ENCODE data around the gene OR11H12. TPM values are rescaled to one million over a fixed set of nuclear protein-coding genes. Genes with fewer than 3 reads are reported as not detected.
"Not testable (repeated sequence)": the region's sequence is repeated elsewhere in the genome, so short reads cannot be mapped to it uniquely, and the experiment has no call there.

OR11H12 gene
- polyA plus RNA-seq (2013, experiment 1 of 2) = not detected
- polyA plus RNA-seq (2013, experiment 2 of 2) = not detected

- H3K9me3 ChIP-seq (ENCODE audit: control insufficient read depth, low read length); H3K4me1 ChIP-seq (ENCODE audit: control insufficient read depth, insufficient read depth, low read length, poor library complexity, severe bottlenecking); H3K36me3 ChIP-seq (ENCODE audit: control insufficient read depth, insufficient read depth, low read length); H3K27ac ChIP-seq (ENCODE audit: low read depth, low read length, severe bottlenecking); H3K4me3 ChIP-seq (ENCODE audit: extremely low read depth, insufficient read depth, low read length, poor library complexity, severe bottlenecking): not testable (repeated sequence)
- WGBS, 2 experiments (ENCODE audit: insufficient coverage in 2 of 2) = no CpG with 5 or more reads among the region's 3 CpGs
Observed at GRCh38 chr14:18600817-18601216, at the start of gene OR11H12. OR11H12 (plus strand) TSS chr14:18601117; CDS start chr14:18601117, 0 bp downstream.

GRCh38 chr14:18582908-18583307 is 18.0 kb upstream of the OR11H12 start:
- not testable (repeated sequence) for H3K4me3 ChIP-seq (ENCODE audit: extremely low read depth, insufficient read depth, low read length, poor library complexity, severe bottlenecking); H3K36me3 ChIP-seq (ENCODE audit: control insufficient read depth, insufficient read depth, low read length); H3K27ac ChIP-seq (ENCODE audit: low read depth, low read length, severe bottlenecking); H3K4me1 ChIP-seq (ENCODE audit: control insufficient read depth, insufficient read depth, low read length, poor library complexity, severe bottlenecking); H3K9me3 ChIP-seq (ENCODE audit: control insufficient read depth, low read length)
- WGBS, 2 experiments (ENCODE audit: insufficient coverage in 2 of 2) = 86 to 90% methylated on average over 2 to 5 of the region's 31 CpGs

GRCh38 chr14:18626610-18627213 is 25.8 kb downstream of the OR11H12 start:
- WGBS, 2 experiments (ENCODE audit: insufficient coverage in 2 of 2) = no CpG with 5 or more reads among the region's 32 CpGs
- not testable (repeated sequence) for H3K4me1 ChIP-seq (ENCODE audit: control insufficient read depth, insufficient read depth, low read length, poor library complexity, severe bottlenecking); H3K36me3 ChIP-seq (ENCODE audit: control insufficient read depth, insufficient read depth, low read length); H3K9me3 ChIP-seq (ENCODE audit: control insufficient read depth, low read length); H3K4me3 ChIP-seq (ENCODE audit: extremely low read depth, insufficient read depth, low read length, poor library complexity, severe bottlenecking); H3K27ac ChIP-seq (ENCODE audit: low read depth, low read length, severe bottlenecking)

GRCh38 chr14:18636066-18636465 is 35.1 kb downstream of the OR11H12 start:
- no CpG with 5 or more reads among the region's 11 CpGs for WGBS, 2 experiments (ENCODE audit: insufficient coverage in 2 of 2)
- not testable (repeated sequence) for H3K36me3 ChIP-seq (ENCODE audit: control insufficient read depth, insufficient read depth, low read length); H3K4me3 ChIP-seq (ENCODE audit: extremely low read depth, insufficient read depth, low read length, poor library complexity, severe bottlenecking); H3K27ac ChIP-seq (ENCODE audit: low read depth, low read length, severe bottlenecking); H3K9me3 ChIP-seq (ENCODE audit: control insufficient read depth, low read length); H3K4me1 ChIP-seq (ENCODE audit: control insufficient read depth, insufficient read depth, low read length, poor library complexity, severe bottlenecking)

GRCh38 chr14:18638032-18638431 is 37.1 kb downstream of the OR11H12 start:
- H3K9me3 ChIP-seq (ENCODE audit: control insufficient read depth, low read length); H3K36me3 ChIP-seq (ENCODE audit: control insufficient read depth, insufficient read depth, low read length); H3K27ac ChIP-seq (ENCODE audit: low read depth, low read length, severe bottlenecking); H3K4me1 ChIP-seq (ENCODE audit: control insufficient read depth, insufficient read depth, low read length, poor library complexity, severe bottlenecking); H3K4me3 ChIP-seq (ENCODE audit: extremely low read depth, insufficient read depth, low read length, poor library complexity, severe bottlenecking): not testable (repeated sequence)

- H3K9me3 ChIP-seq (ENCODE audit: control insufficient read depth, low read length); H3K4me1 ChIP-seq (ENCODE audit: control insufficient read depth, insufficient read depth, low read length, poor library complexity, severe bottlenecking); H3K4me3 ChIP-seq (ENCODE audit: extremely low read depth, insufficient read depth, low read length, poor library complexity, severe bottlenecking); H3K27ac ChIP-seq (ENCODE audit: low read depth, low read length, severe bottlenecking); H3K36me3 ChIP-seq (ENCODE audit: control insufficient read depth, insufficient read depth, low read length): not testable (repeated sequence)
- 25% methylated on average over 2 of the region's 4 CpGs; no CpG with 5 or more reads in 1 of the 2 experiments for WGBS, 2 experiments (ENCODE audit: insufficient coverage in 2 of 2)
Observed at GRCh38 chr14:18638785-18639184, 37.9 kb downstream of the OR11H12 start.

- H3K27ac ChIP-seq (ENCODE audit: low read depth, low read length, severe bottlenecking); H3K4me1 ChIP-seq (ENCODE audit: control insufficient read depth, insufficient read depth, low read length, poor library complexity, severe bottlenecking); H3K36me3 ChIP-seq (ENCODE audit: control insufficient read depth, insufficient read depth, low read length); H3K9me3 ChIP-seq (ENCODE audit: control insufficient read depth, low read length); H3K4me3 ChIP-seq (ENCODE audit: extremely low read depth, insufficient read depth, low read length, poor library complexity, severe bottlenecking): not testable (repeated sequence)
- 88% methylated on average over 6 of the region's 45 CpGs; no CpG with 5 or more reads in 1 of the 2 experiments for WGBS, 2 experiments (ENCODE audit: insufficient coverage in 2 of 2)
Observed at GRCh38 chr14:18646075-18646730, 45.3 kb downstream of the OR11H12 start.

Measured in mesodermal cell (in vitro differentiated cells).